Skeletal muscle tissue (tissue), 4 donors: ENCODE measurements around the gene MCM10. TPM values are rescaled to one million over a fixed set of nuclear protein-coding genes. Genes with fewer than 3 reads are reported as not detected.
"Not testable (repeated sequence)": the region's sequence is repeated elsewhere in the genome, so short reads cannot be mapped to it uniquely, and the experiment has no call there.

ENCODE experiments used
- H3K27ac ChIP-seq: one replicate; pipeline ENCODE4 v1.7.0; 2013; ENCODE audit warnings: mild to moderate bottlenecking, low read depth, low read length, inconsistent platforms
- H3K27me3 ChIP-seq, 3 donors: one replicate each; pipeline ENCODE4 v1.7.0; 2013; ENCODE audit warnings: low read length in 3 of 3; ENCODE audit not compliant: control insufficient read depth in 3 of 3, insufficient read depth in 3 of 3
- H3K36me3 ChIP-seq, 3 donors: one replicate each; pipeline ENCODE4 v1.7.0; 2013; ENCODE audit warnings: low read length in 3 of 3; ENCODE audit not compliant: control insufficient read depth in 3 of 3, insufficient read depth in 3 of 3
- H3K4me1 ChIP-seq, 3 donors: one replicate each; pipeline ENCODE4 v1.7.0; 2013; ENCODE audit warnings: low read length in 3 of 3, mild to moderate bottlenecking in 3 of 3; ENCODE audit not compliant: control insufficient read depth in 3 of 3, insufficient read depth in 3 of 3
- H3K4me3 ChIP-seq, 3 donors: one replicate each; pipeline ENCODE4 v1.7.0; 2013; ENCODE audit warnings: low read length in 3 of 3
- H3K9ac ChIP-seq, 3 donors: one replicate each; pipeline ENCODE4 v1.7.0; 2013; ENCODE audit warnings: low read length in 3 of 3, mild to moderate bottlenecking in 3 of 3, moderate library complexity in 2 of 3, low read depth in 1 of 3
- H3K9me3 ChIP-seq, 3 donors: one replicate each; pipeline ENCODE4 v1.7.0; 2013; ENCODE audit warnings: low read length in 3 of 3; ENCODE audit not compliant: control insufficient read depth in 3 of 3
- total RNA-seq: library from RNA; depleted of rRNA; stranded (reverse); fragments of >200 nt; gene quantifications from one replicate; pipeline ENCODE4 v1.2.3, GENCODE V29; 2014
- donor health status: Osteomylitis.

Gene MCM10
- total RNA-seq, 1 donor from 2014 or later, result 4.2 TPM

DNA sequence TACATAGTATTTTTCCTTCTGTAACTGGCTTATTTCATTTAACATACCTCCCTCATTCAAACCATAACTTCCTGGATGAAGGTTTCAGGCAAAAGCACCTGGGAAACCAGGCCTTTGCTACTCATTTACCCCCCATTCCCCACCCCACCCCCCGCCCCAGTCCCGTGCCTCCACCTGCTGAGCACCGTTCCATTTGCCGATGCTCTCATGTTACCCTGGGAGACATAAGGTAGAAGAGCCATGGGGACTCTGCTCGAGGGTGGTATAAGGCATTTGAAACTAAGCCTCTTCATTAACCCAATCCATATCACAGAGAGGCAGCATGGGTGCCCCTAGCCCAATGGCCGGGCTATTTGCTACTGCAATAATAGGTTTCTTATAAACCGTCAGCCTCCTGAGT lies 22.2 kb upstream of the MCM10 start:
- Histone ChIP-seq H3K36me3 (peaks cover 51 to 69% (median 61%) of the 10 kb centered on the region in 3 donors), H3K9me3 (no peaks in the 10 kb centered on the region), H3K9ac (no peak overlapping the region), H3K27ac (no peak overlapping the region), H3K27me3 (no peaks in the 10 kb centered on the region), H3K4me3 (no peak overlapping the region), H3K4me1 (no peaks in the 10 kb centered on the region)

DNA sequence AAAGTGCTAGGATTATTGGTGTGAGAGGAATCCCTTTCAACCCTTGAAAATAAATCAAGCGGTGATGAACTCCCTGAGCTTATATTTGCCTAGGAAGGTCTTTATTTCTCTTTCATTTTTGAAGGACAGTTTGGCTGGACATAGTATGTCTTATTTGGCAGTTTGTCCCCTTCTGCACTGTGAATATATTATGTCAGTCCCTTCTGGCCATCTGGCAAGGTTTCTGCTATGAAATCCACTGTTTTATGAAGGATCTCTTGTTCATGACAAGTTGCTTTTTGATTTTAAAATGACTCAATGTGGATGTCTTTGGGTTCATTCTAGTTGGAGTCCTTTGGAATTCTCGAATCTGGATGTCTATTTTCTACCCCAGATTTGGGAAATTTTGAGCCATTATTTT lies 21.7 kb upstream of the MCM10 start:
- Histone ChIP-seq H3K27ac (no peak overlapping the region), H3K36me3 (peaks cover 46 to 64% (median 57%) of the 10 kb centered on the region in 3 donors), H3K27me3 (no peaks in the 10 kb centered on the region), H3K4me3 (no peak overlapping the region), H3K9me3 (no peaks in the 10 kb centered on the region), H3K4me1 (no peaks in the 10 kb centered on the region), H3K9ac (no peak overlapping the region)

DNA sequence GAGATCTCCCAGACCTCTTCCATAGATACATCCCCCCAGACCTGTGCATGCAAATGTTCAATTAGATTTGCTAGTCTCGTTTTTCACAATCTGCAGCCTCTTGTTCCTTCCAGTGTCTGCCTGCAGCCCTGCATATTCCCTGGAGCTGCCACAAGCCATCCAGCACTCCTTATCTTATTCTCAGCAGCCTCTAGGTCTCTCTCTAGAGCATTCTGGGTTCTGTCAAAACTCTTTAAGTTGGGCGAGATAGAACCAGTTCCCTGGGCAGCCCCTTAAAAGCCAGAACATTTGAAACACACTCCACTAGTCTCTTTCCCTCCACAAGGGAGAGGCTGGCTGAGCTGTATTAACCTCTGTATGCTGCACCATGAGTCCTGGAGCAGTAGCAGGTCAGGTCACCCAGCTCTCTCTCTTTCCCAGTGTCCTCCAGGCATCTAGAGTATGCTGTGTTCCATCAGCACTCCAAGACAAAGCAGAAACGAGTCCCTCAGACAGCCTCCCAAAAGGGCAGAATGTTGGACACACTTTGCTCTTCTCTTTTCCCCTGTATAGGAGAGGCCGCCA lies 20.6 kb upstream of the MCM10 start:
- Histone ChIP-seq H3K27me3 (no peaks in the 10 kb centered on the region), H3K9ac (no peak overlapping the region), H3K4me3 (no peak overlapping the region), H3K9me3 (no peaks in the 10 kb centered on the region), H3K27ac (no peak overlapping the region), H3K36me3 (peaks cover 36 to 54% (median 47%) of the 10 kb centered on the region in 3 donors), H3K4me1 (no peaks in the 10 kb centered on the region)

DNA sequence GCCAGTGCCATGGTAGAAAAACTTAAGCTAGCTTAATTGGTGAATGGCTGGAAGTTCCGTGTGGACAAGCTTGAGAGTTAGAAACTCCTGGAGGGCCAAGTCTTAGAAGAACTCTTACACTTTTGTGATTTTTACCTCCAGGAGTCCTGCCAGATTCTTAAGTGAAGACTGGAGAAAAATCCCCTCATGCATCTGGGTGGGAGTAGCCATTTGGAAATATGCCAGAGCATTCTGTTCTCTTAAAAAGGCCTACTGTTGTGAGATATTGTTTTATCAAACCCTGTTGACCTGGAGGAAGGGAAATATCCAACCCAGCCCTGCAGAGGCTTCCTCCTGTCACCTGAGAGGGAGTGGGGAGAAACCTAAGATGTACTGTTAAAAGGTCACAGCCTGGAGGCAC lies 17.6 kb upstream of the MCM10 start:
- no peak overlapping the region for H3K4me3 ChIP-seq
- H3K27ac ChIP-seq, result no peak overlapping the region
- H3K27me3 ChIP-seq, result no peaks in the 10 kb centered on the region
- H3K4me1 ChIP-seq, result no peaks in the 10 kb centered on the region
- H3K9me3 ChIP-seq, result peaks cover 0 to 2% (median 0%) of the 10 kb centered on the region in 3 donors
- H3K9ac ChIP-seq, result no peak overlapping the region
- peaks cover 20 to 29% (median 27%) of the 10 kb centered on the region in 3 donors for H3K36me3 ChIP-seq

DNA sequence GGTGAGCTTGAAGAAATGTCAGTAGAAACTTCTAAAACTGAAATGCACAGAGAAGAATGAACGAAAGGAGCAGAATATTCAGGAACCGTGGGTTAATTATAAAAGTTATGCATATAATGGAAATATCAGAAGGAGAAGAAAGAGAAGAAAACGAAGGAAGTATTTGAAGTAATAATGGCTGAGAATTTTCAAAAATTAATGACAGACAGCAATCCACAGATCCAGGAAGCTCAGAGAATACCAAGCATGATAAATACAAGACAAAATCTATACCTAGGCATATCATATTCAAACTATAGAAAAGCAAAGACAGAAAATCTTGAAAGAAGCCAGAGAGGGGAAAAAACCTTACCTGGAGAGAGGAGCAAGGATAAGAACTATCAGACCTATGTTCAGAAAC lies 16.5 kb upstream of the MCM10 start:
- Histone ChIP-seq H3K36me3 (peaks cover 17 to 29% (median 24%) of the 10 kb centered on the region in 3 donors), H3K4me3 (no peak overlapping the region), H3K9me3 (peaks cover 0 to 2% (median 0%) of the 10 kb centered on the region in 3 donors), H3K9ac (no peak overlapping the region), H3K27ac (no peak overlapping the region), H3K27me3 (no peaks in the 10 kb centered on the region), H3K4me1 (no peaks in the 10 kb centered on the region)

DNA sequence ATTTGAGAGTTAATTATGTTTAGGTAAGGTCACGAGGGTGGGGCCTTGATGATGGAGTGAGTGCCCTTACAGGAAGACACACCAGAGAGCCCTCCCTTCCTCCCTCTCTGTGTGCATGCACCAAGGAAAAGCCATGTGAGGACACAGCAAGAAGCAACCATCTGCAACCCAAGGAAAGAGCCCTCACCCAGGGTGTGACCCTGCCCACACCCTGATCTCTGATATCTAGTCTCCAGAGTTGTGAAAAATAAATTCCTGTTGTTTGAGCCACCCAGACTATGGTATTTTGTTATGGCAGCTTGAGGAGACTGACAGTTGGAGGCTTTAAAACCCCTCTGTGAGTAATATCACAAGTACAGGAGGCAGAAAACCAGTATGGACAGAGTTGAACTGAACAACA lies 15.0 kb upstream of the MCM10 start:
- Histone ChIP-seq H3K9ac (no peak overlapping the region), H3K27me3 (no peaks in the 10 kb centered on the region), H3K27ac (no peak overlapping the region), H3K9me3 (peaks cover 0 to 2% (median 0%) of the 10 kb centered on the region in 3 donors), H3K4me1 (no peaks in the 10 kb centered on the region), H3K36me3 (peaks cover 5 to 18% (median 13%) of the 10 kb centered on the region in 3 donors), H3K4me3 (no peak overlapping the region)

DNA sequence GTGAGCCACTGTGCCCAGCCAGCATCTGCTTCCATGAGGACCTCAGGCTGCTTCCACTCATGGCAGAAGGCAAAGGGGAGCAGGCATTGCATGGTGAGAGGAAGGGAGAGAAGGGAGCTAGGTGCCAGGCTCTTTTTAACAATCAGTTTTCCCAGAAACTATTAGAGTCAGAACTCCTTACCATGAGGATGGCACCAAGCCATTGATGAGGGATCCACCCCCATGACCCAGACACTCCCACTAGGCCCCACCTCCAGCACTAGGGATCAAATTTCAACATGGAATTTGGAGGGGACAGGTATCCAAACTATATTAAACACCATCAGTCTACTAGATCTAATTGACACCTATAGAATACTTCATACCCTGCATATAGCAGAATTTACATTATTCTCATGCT lies 14.2 kb upstream of the MCM10 start:
- H3K27me3 ChIP-seq, result no peaks in the 10 kb centered on the region
- H3K36me3 ChIP-seq, result peaks cover 2 to 14% (median 10%) of the 10 kb centered on the region in 3 donors
- H3K9ac ChIP-seq, result no peak overlapping the region
- peaks cover 0 to 2% (median 0%) of the 10 kb centered on the region in 3 donors for H3K9me3 ChIP-seq
- H3K4me1 ChIP-seq, result no peaks in the 10 kb centered on the region
- H3K27ac ChIP-seq, result no peak overlapping the region
- H3K4me3 ChIP-seq, result no peak overlapping the region

DNA sequence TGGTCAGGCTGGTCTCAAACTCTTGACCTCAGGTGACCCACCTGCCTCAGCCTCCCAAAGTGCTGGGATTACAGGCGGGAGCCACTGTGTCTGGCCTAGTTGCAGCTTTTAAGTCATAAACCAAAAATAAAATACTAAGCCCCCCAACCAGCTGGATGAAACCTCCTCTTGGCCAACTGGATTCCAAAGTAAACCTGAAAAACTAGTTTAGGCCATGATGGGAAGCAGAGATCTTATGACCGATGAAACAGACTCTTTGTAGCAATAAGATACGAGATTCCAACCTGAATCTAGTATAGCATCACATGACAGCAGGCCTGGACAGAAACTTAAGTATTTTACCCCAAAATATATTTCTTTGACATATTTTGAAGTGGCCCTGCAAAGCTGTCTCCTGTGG lies 9.1 kb upstream of the MCM10 start:
- H3K27me3 ChIP-seq, result no peaks in the 10 kb centered on the region
- H3K9ac ChIP-seq, result no peak overlapping the region
- H3K36me3 ChIP-seq, result peaks cover 0 to 3% (median 0%) of the 10 kb centered on the region in 3 donors
- H3K4me1 ChIP-seq, result no peaks in the 10 kb centered on the region
- no peak overlapping the region for H3K4me3 ChIP-seq
- H3K9me3 ChIP-seq, result peaks cover 0 to 2% (median 0%) of the 10 kb centered on the region in 3 donors
- H3K27ac ChIP-seq, result no peak overlapping the region

DNA sequence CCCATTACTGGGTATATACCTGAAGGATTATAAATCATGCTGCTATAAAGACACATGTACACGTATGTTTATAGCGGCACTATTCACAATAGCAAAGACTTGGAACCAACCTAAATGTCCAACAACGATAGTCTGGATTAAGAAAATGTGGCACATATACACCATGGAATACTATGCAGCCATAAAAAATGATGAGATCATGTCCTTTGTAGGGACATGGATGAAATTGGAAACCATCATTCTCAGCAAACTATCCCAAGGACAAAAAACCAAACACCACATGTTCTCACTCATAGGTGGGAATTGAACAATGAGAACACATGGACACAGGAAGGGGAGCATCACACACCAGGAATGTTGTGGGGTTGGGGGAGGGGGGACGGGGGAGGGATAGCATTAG lies 5.5 kb upstream of the MCM10 start:
- not testable (repeated sequence) for H3K27me3 ChIP-seq, H3K4me3 ChIP-seq, H3K27ac ChIP-seq, H3K9me3 ChIP-seq, H3K36me3 ChIP-seq, H3K9ac ChIP-seq, H3K4me1 ChIP-seq

DNA sequence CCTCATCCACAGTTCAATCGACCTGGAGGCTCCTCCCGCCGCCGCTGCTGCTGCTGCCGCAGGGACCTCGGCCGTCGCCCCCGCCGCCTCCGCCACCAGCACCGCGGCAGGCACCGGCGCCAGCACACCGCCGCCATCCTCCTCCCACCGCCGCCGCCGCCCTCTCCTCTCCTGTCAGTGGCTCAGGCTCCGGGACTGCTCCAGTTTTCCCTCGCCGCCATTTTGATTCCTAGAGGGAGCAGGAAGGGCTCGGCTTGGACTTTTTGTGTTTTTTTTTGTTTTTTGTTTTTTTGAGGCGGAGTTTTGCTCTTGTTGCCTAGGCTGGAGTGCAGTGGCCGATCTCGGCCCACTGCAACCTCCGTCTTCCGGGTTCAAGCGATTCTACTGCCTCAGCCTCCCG lies 3.0 kb upstream of the MCM10 start:
- peak overlapping the region in 1 of 3 donors; percentile 38 for H3K4me3 ChIP-seq

More for the DNA sequence above, 3.0 kb upstream of the MCM10 start:
- no peak overlapping the region for H3K27ac ChIP-seq
- peaks cover 4 to 13% (median 8%) of the 10 kb centered on the region in 3 donors for H3K4me1 ChIP-seq
- H3K9me3 ChIP-seq, result no peaks in the 10 kb centered on the region
- no peak overlapping the region for H3K9ac ChIP-seq
- peaks cover 0 to 3% (median 0%) of the 10 kb centered on the region in 3 donors for H3K36me3 ChIP-seq
- no peaks in the 10 kb centered on the region for H3K27me3 ChIP-seq
